ENCODE results near the gene ICAM2.

GRCh38 chr17:64059756-64060155, 39.3 kb upstream of the ICAM2 start:
- TF ChIP-seq POLR2AphosphoS5 (IDR thresholded peaks at IDR 0.05): no peak
- TF ChIP-seq CTCF (IDR thresholded peaks at IDR 0.05): no peak
